HG03571 (cell line): ENCODE results near the gene KRT3.
"Not testable (repeated sequence)": the region's sequence is repeated elsewhere in the genome, so short reads cannot be mapped to it uniquely, and the experiment has no call there.

Experiments used
- ATAC-seq: cut with Tn5 transposase; IDR thresholded peaks from one replicate; pipeline ENCODE4 v1.9.1; 2021; ENCODE audit not compliant: unreplicated experiment

KRT3 gene

DNA sequence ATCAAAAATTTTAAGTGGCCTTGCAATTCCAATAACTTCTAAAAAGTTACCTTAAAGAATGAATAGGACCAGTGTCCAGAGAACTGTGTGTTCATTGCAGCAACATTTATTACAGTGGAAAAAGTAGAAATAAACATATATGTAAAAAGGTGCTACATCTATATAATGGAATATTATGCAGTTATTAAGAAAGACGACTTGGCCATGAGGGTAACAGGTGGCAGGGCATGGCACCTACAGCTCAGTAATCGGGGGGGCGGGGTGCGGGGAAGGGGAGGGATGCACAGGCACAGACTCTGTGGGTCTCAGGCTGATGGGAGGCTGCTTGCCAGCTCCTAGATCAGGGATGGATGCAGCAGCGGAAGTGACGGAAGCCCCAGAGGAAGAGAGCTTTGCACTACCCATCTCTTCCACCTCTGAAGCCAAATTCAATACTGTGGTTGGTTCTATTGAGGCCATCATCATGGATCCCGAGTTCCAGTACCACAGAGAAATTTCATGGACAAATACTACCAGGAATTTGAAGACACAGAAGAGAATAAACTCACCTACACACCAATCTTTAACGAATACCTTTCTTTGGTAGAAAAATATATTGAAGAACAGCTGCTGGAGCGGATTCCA, 32.8 kb downstream of the KRT3 start:
- ATAC-seq, result no peak

- ATAC-seq, result no peak
Observed at GRCh38 chr12:52761802-52762201, 34.1 kb downstream of the KRT3 start.

GRCh38 chr12:52761218-52761617, 34.7 kb downstream of the KRT3 start:
- not testable (repeated sequence) for ATAC-seq

- ATAC-seq, result no peak
Observed at GRCh38 chr12:52760623-52761022, 35.3 kb downstream of the KRT3 start.

DNA sequence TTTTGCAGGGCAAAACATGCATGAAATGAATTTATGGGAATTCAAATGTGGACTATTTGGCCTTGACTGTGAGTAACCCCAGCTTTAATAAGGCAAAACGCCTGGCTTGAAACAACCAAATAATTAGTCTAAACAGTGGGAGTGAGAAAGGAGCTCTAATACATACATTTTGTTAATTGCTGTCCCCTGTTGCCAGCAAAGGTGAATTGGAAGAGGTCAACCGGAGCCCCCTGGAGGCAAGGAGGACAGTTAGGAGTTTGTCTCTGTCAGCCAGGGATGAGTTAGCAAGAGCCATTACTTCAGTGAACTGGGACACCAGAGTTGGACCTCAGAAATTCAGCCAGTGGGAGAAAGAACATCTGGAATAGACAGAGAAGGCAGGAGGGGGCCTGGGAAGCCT, 36.2 kb downstream of the KRT3 start:
- no peak for ATAC-seq

GRCh38 chr12:52759218-52759617, 36.7 kb downstream of the KRT3 start:
- ATAC-seq, result no peak

- no peak for ATAC-seq
Observed at GRCh38 chr12:52757449-52758176, 38.3 kb downstream of the KRT3 start.

GRCh38 chr12:52756281-52756960, 39.5 kb downstream of the KRT3 start:
- ATAC-seq, result no peak

DNA sequence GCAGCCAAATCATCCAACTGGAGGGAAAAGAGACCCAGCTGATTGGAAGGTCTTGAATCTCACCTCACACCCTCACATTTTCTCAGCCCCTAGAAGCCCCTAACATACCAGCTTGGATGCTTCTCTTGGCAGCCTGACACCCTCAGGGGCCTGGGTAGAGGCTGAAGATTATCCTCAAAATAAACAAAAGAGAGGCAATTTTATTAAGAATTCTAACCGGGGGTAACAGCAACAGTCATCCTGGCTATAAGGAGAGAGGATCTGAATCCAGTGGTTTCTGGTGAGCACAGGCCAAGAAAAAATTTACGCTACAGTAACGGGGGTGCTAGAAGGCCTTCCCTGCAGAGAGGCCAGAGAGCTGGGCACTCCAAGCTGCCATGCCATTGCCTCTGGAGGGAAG, 40.4 kb downstream of the KRT3 start:
- ATAC-seq, result no peak

DNA sequence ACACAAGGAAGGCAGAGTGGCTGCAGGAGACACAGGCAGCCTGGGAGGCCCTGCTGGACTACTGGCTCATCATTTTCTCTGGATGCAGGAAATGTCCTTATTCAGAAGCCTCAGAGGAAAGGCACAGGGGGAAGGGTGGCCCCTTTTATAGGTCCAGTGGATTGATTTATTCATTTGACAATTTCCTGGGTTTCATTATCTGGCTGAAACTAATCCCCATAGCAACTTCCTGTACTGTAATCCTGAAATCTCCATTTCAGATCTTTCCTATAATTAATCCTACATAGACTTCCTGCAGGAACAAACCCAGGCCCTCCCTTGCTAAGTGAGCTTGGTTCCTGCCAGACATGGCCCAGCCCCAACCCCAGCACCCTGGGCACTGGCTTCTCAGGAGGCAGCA, 41.8 kb downstream of the KRT3 start:
- ATAC-seq, result no peak

DNA sequence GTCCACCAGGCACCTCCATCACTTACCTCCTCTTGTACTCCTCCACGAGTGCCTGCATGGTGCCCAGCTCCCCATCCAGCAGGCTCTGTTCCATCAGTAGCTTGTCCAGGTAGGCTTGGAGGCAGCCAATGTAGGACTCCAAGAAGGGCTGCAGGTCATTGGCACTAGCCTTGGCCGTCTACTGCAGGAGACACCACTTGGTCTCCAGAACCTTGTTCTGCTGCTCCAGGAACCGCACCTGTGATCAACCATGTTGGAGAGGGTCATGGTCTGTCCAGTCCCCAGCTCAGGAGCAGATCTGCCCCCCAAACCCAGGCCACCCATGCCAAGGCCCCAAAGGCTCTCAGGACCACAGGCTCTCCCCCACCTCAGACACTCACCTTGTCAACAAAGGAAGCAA, 42.6 kb downstream of the KRT3 start:
- no peak for ATAC-seq

DNA sequence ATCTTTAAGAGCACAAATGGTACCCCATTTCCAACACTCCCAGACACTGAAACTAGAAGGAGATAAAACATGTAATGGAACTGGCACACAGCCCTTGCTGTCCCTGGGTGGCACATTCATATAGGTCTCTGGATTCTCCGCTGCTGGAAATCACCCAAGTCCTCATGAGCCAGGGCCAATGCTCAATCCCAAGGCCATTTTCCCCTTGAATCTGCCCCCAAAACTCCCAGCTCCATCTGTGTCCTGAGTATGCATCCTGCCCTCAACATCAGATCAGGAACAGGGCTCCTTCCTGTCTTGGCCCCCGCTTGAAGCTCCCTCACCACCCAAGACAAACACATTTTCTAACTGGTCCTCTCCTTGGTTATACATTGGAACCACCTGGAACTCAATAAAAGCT, 43.4 kb downstream of the KRT3 start:
- ATAC-seq, result no peak

GRCh38 chr12:52751795-52752194, 44.1 kb downstream of the KRT3 start:
- ATAC-seq, result no peak

GRCh38 chr12:52750532-52750931, 45.4 kb downstream of the KRT3 start:
- ATAC-seq, result not testable (repeated sequence)

DNA sequence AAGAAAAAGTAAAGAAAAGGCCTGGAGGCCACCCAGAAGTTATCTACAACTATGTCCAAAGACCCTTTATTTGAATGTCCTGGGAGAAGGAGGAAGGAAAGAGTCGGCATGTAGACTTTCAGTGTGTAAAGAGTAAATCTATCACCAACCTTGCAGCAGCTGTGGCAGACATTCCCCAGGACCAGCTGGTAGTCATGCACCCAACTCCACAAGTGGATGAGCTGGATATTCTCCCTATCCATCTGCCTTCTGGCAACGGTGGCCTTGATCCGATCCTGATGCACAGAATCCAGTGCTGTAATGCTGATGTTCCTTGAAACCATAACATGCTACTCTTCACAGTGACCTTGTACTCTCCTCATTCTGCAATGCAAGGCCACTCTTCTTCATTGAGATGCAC, 46.1 kb downstream of the KRT3 start:
- no peak for ATAC-seq

DNA sequence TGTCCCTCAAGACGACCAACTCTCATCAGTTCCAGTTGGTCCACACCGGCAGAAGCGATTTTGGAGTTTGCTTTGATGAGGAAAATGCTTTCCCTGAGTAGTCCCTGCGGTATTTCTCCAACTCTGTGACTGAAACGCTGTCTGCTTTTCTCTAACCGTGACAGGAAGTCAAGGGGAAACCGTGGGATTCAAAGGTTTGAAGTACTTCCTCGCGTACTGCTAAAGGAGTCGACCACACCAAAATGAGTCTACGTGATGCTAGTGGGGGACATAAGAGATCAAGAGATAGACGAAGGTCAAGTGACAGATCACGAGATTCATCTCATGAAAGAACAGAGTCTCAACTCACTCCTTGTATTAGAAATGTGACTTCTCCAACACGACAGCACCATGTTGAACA, 47.3 kb downstream of the KRT3 start:
- ATAC-seq, result no peak

DNA sequence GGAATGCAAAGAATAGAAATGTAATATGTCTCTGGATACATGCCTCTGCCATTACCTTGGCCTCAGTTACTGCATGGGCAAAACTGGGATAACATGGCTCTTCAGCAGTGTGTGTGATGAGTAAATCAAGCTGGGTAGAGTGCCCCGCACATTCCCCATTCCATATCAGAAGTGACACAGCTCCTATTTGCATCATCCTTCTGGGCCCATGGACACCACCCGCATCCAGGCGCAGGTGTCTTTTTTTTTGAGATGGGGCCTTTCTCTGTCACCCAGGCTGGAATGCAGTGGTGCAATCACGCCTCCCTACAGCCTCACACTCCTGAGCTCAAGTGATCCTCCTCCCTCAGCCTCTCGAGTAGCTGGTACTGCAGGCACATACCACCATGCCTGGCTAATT, 50.4 kb downstream of the KRT3 start:
- no peak for ATAC-seq

DNA sequence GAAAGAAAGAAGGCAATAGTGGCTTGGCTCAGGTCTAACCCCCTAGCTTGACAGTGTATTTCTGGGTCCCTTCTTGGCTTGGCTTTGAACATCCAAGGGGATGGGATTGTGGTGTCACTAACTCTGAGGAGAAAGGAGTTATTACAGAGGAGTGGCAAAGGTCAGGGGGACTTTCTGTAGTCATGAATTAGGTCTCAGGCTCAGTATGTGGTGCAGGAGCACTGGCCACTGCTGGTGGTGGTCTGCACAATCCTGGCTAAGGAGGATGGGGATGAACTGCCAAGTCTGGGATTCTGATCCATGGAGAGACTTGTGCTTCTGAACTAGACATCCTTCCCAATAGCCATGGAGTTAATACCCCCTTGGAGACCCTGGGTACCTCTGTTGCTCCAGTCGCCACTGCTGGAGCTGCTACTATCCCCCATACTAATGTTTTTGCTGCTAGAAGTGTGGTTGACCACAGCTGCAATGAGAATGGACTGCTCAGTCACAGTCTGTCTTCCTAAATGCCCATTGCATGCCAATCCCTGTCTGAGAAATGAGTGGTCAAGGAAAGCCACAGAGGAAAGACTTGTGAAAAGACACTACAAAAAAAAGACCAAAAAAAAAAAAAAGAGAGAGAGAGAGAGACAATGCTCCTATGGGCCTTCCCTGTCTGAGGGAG, 51.3 kb downstream of the KRT3 start:
- no peak for ATAC-seq

DNA sequence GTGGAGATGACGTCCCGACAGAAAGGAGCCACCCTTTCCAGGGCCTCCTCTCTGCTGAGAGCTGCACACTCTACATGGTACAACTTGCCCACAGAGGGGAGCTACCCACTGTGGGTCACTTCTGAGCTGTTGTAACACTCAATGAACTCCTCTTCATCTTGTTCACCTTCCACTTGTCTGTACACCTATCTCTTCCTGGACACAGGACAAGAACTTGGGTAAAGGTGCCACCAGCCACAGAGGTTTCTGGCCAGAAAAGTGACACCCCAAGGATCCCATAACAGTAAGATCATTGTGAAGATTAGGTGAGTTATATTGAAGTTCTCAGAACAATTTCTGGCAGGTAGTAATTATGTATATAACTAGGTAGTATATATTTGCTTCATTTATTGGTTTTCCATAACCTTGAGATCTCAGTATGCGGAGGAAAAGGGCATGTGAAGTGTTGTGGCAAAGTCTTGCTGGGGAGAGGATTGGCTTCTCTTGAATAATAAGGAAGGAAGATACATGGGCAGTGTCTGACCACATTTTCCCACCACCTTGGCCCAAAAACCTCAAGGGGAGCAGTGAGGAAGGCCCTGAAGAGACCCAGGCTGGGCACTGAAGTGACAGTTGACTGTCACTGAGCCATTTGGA, 53.0 kb downstream of the KRT3 start:
- no peak for ATAC-seq

- ATAC-seq, result no peak
Observed at GRCh38 chr12:52742196-52742580, 53.7 kb downstream of the KRT3 start.
